Hepatic stellate cell (primary cell): ENCODE data around the gene TMEM51.
"Not testable (repeated sequence)": the region's sequence is repeated elsewhere in the genome, so short reads cannot be mapped to it uniquely, and the experiment has no call there.

ENCODE experiments used
- DNase-seq: peaks from one replicate; pipeline ENCODE4 v3.0.0; 2011; ENCODE audit warnings: low spot score

TMEM51 gene

GRCh38 chr1:15128077-15128476 lies 25.5 kb upstream of the TMEM51 start:
- DNase-seq: no peak

GRCh38 chr1:15128520-15129313 lies 24.8 kb upstream of the TMEM51 start:
- DNase-seq: peak; percentile 82

GRCh38 chr1:15129944-15130343 lies 23.6 kb upstream of the TMEM51 start:
- DNase-seq: no peak

DNA sequence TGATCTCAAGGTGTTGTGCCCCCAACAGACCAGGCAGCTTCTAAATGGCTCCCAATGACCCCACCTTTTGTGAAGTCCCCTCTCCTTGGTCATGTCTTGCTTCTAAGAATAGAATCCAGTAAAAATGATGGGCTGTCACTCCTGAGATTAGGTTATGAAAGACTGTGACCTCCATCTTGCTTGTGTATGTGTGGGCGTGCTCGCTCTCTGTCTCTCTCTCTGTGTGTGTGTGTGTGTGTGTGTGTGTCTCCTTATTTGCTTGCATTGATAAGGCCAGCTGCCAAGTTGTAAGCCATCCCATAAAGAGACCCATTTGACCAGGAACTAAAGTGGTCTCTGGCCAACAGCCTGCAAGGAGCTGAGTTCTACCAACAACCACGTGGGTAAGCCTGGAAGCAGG lies 22.9 kb upstream of the TMEM51 start:
- no peak for DNase-seq

- no peak for DNase-seq
Measured at GRCh38 chr1:15132965-15133364, 20.6 kb upstream of the TMEM51 start.

DNA sequence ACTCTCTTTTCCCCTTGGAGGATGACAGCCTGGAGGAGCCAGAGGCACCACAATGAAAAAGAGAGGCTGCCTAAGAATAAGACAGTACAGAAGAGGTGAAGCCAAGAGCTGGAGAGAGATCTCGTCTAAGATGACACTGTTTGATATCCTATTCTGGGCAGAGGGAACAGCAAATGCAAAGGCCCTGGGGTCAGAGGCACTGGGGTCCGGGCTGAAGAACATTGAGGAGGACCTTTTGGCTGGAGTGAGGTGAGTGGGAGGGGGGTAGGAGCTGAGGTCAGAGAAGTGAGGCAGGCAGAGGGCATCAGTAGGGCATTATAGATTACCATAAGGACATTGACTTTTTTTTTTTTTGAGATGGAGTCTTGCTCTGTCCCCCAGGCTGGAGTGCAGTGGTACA lies 19.3 kb upstream of the TMEM51 start:
- no peak for DNase-seq

DNA sequence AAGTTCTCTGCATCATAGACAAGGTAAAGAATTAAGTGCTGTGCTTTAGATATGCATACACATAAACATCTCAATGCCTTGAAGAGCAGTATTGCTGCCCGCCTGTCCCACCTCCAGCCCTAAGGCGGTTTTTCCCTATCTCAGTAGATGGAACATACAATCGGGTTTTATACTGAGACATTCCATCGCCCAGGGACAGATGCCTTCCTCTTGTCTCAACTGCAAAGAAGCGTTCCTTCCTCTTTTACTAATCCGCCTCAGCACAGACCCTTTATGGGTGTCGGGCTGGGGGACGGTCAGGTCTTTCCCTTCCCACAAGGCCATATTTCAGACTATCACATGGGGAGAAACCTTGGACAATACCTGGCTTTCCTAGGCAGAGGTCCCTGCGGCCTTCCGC lies 17.9 kb upstream of the TMEM51 start:
- not testable (repeated sequence) for DNase-seq

DNA sequence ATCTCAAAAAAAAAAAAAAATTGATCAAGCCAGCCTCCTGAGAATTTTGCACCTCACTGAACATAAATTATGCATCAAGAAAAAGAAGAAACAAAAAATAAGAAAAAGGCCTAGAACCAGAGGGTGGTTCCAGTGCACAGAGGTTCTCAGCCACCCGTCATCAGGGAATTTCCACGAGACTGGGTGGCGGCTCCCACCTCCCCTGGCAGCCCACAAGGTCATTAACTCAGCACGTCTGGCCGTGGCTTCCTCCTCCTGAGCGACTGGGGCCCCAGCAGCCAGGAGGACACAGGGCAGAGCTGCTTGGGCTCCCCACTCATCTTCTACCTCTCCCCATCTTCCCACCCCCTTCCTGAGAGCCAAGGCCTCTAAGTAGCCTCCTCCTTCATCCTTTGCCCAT lies 15.7 kb upstream of the TMEM51 start:
- DNase-seq: no peak

- no peak for DNase-seq
Measured at GRCh38 chr1:15139654-15140350, 13.7 kb upstream of the TMEM51 start.

- DNase-seq: no peak
Measured at GRCh38 chr1:15141935-15142539, 11.5 kb upstream of the TMEM51 start.

- no peak for DNase-seq
Measured at GRCh38 chr1:15145327-15145726, 8.2 kb upstream of the TMEM51 start.

DNA sequence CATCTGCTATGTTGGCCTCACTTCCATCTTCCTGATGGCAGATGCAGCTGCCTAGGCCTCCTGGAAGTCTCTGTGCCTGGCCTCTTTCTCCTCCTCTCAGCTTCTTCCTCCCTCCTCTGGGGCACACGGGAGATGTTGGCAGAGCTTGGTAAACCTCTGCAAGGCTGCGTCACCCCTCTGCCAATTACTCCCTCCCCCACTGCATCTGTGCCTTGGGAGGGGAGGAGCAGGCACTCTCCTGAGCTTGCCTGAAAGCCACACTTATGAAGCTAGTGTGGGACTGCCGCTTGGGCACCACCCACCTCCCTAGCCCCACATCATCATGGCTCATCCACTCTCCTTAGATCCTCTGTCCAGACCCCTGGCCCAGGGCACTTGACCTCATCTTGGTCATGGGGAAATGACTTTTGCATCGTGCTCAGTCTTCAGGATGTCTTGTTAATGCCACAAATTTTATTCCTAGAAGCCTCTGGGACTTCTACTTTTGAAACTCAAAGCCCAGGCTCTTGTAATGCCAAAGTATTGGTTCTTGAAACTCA lies 7.3 kb upstream of the TMEM51 start:
- DNase-seq: no peak

GRCh38 chr1:15146971-15147376 lies 6.6 kb upstream of the TMEM51 start:
- DNase-seq: no peak

DNA sequence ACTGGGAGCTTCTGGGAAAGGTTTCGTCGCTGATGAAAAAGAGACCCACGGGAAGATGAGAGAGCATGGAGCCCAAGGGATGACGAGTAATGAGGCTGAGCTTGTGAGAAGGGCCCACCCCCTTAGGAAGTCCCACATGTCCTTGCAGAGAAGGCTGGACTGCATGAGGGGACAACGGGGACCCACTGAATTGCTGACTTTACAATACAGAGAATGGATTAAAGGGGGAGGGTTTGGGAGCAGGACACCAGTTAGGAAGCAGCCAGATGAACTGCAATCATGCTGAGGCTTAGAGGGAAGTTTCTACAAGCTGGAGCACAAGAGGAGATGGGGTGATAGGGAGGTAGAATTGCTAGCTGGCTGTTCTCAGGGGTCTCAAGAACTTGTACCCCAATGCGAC lies 5.5 kb upstream of the TMEM51 start:
- DNase-seq: no peak

GRCh38 chr1:15148475-15148874 lies 5.1 kb upstream of the TMEM51 start:
- no peak for DNase-seq

DNA sequence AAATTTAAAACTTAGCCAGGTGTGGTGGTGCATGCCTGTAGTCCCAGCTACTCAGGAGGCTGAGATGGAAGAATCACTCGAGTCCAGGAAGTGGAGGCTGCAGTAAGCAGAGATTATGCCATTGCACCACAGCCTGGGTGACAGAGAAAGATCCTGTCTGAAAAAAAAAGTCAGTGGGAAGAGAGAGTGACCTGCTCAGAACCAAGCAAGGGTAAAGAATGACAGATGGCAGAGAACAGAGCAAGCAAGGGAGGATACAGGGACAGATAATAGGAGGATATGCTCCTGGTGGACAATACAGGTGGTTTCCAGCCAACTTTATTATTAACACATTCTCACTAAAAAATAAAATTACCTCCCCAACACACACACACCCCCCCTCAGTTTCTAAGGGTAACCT lies 4.6 kb upstream of the TMEM51 start:
- DNase-seq: no peak

GRCh38 chr1:15150376-15150775 lies 3.2 kb upstream of the TMEM51 start:
- DNase-seq: no peak

GRCh38 chr1:15151377-15151806 lies 2.2 kb upstream of the TMEM51 start:
- DNase-seq: no peak

- DNase-seq: no peak
Measured at GRCh38 chr1:15151871-15152270, 1.7 kb upstream of the TMEM51 start.

- DNase-seq: peak; percentile 89
Measured at GRCh38 chr1:15152318-15153183, 996 bp upstream of the TMEM51 start.

DNA sequence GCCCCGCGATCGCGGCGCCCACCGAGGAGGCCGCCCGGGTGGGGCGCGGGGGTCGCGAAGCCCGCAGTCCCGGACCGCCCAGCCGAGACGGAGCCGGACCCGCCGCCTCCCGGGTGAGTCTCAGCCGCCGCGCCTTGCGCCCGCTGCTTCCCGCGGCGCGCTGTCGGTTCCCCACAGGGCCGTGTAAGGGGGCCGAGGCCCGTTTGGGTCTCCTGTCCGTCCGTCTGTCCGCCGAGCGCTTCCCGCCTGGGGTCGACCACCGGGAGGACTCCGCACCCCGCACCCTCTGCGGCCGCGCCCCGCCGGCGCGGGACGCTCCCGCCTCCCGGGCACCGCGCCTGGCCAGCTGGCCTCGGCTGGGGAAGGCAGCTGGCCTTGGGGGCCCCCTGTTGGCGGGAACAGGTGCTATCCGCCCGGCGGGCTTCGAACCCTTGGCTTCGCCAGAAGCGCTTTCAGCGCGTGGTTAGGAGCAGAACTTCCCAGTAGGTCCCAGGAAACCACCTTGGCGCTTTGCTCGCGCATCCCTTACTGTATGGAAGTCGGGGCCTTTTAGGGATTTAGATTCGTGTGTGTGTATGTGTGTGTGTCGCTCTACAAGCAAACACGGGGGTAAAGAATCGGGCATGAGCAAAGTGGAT lies 414 bp downstream of the TMEM51 start:
- peak; percentile 77 for DNase-seq
